ENCODE data around the gene BORCS6. TPM values are rescaled to one million over a fixed set of nuclear protein-coding genes. Genes with fewer than 3 reads are reported as not detected.

The BORCS6 gene
- total and polyA plus RNA-seq, 2 of the 13 experiments (the other 11 are each of a cell fraction or from before 2014, with no cell fraction given), result 2.0 to 5.1 TPM

GRCh38 chr17:8192070-8192815, 2.3 kb upstream of the BORCS6 start (continued):
- TF ChIP-seq STAT6 (CRISPR knock-in tag; IDR thresholded peaks at IDR 0.05; ENCODE audit: borderline replicate concordance), result no peak
- TF ChIP-seq SP1 (IDR thresholded peaks at IDR 0.05), result no peak
- no peak for TF ChIP-seq SP1 (CRISPR knock-in tag; IDR thresholded peaks at IDR 0.05)
- no peak for TF ChIP-seq TP53 (CRISPR knock-in tag; conservative IDR thresholded peaks at IDR 0.05)
- no peak for TF ChIP-seq ZBTB44 (CRISPR knock-in tag; IDR thresholded peaks at IDR 0.05)
- TF ChIP-seq SNAI1 (CRISPR knock-in tag; IDR thresholded peaks at IDR 0.05; ENCODE audit: borderline replicate concordance), result no peak
- TF ChIP-seq ZSCAN25 (CRISPR knock-in tag; IDR thresholded peaks at IDR 0.05), result no peak
- no peak for TF ChIP-seq REL (CRISPR knock-in tag; conservative IDR thresholded peaks at IDR 0.05)
- TF ChIP-seq EEA1 (CRISPR knock-in tag; IDR thresholded peaks at IDR 0.05; ENCODE audit: borderline replicate concordance), result no peak
- no peak for TF ChIP-seq ZNF639 (CRISPR knock-in tag; conservative IDR thresholded peaks at IDR 0.05)
- no peak for TF ChIP-seq FOXO1 (CRISPR knock-in tag; IDR thresholded peaks at IDR 0.05)
- TF ChIP-seq MZF1 (CRISPR knock-in tag; IDR thresholded peaks at IDR 0.05; ENCODE audit: borderline replicate concordance), result no peak
- no peak for TF ChIP-seq MLXIP (CRISPR knock-in tag; IDR thresholded peaks at IDR 0.05; ENCODE audit: borderline replicate concordance)
- no peak for TF ChIP-seq ZNF674 (CRISPR knock-in tag; IDR thresholded peaks at IDR 0.05; ENCODE audit: low read depth)
- TF ChIP-seq RBM39 (IDR thresholded peaks at IDR 0.05; ENCODE audit: low read depth, low read length, poor library complexity, severe bottlenecking), result no peak
- TF ChIP-seq ZNF792 (CRISPR knock-in tag; IDR thresholded peaks at IDR 0.05), result no peak
- no peak for TF ChIP-seq ZNF761 (CRISPR knock-in tag; conservative IDR thresholded peaks at IDR 0.05)
- TF ChIP-seq ZNF891 (CRISPR knock-in tag; IDR thresholded peaks at IDR 0.05), result no peak
- no peak for TF ChIP-seq HOXA9 (CRISPR knock-in tag; IDR thresholded peaks at IDR 0.05; ENCODE audit: borderline replicate concordance)

Measured in HepG2 (cell line).